OCI-LY1 (cell line): ENCODE data around the gene DZIP3.

ENCODE experiments used
- CTCF ChIP-seq: fragments of 200-600 bp; sonication (generic), shearing (Covaris generic); IDR thresholded peaks from 2 replicates; pipeline ENCODE4 v1.5.1; 2017; ENCODE audit warnings: mild to moderate bottlenecking, antibody characterized with exemption, low read length, moderate library complexity, mixed read lengths
- EZH2 ChIP-seq: fragments of 200-600 bp; sonication (generic), shearing (Covaris generic); IDR thresholded peaks from 2 replicates; pipeline ENCODE4 v1.8.0; 2017; ENCODE audit warnings: borderline replicate concordance, mixed run types, mild to moderate bottlenecking, antibody characterized with exemption, low read length, moderate library complexity, mixed read lengths

DNA sequence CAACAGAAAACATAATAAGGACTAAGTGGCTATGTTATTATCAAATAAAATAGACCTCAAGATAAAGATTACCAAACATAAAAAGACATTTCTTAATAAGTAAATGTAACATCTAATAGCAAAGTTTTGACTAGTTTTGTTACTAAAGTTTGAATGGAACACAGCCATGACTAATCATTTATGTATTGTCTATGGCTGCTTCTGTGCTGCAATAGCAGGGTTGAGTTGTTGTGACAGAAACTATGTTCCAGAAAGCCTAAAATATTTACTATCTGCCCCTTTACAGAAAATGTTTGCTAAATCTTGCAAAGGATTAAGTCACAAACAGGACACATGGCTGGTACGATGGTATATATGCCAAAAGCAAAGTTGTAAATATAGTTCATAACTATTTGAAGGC is 41.2 kb upstream of the DZIP3 start:
- no peak for TF ChIP-seq CTCF
- no peak for TF ChIP-seq EZH2
